WERI-Rb-1 (cell line): ENCODE measurements around the gene ENGASE.

Experiments
- DNase-seq: peaks from one replicate; pipeline ENCODE4 v3.0.0-alpha.2; 2020
- H3K27ac ChIP-seq: fragments of 250-450 bp; sonication (Bioruptor Pico); 2 replicates; pipeline ENCODE4 v1.5.1; 2020; ENCODE audit warnings: mild to moderate bottlenecking, moderate library complexity
- H3K27me3 ChIP-seq: fragments of 250-450 bp; sonication (Bioruptor Pico); 2 replicates; pipeline ENCODE4 v1.5.1; 2021; ENCODE audit warnings: mild to moderate bottlenecking, low read depth, moderate library complexity; ENCODE audit not compliant: insufficient read depth, severe bottlenecking
- H3K36me3 ChIP-seq: fragments of 250-450 bp; sonication (Bioruptor Pico); 2 replicates; pipeline ENCODE4 v1.5.1; 2020; ENCODE audit warnings: mild to moderate bottlenecking, moderate library complexity
- H3K4me3 ChIP-seq: 2 replicates; pipeline ENCODE4 v1.5.1; 2011; ENCODE audit warnings: low read depth, mild to moderate bottlenecking, control low read depth, low read length
- H3K9me3 ChIP-seq: fragments of 250-450 bp; sonication (Bioruptor Pico); 2 replicates; pipeline ENCODE4 v1.5.1; 2021; ENCODE audit warnings: mild to moderate bottlenecking, moderate library complexity; ENCODE audit not compliant: severe bottlenecking
- TF ChIP-seq, protein P1 (sequence below): IDR thresholded peaks from 2 replicates; pipeline ENCODE4 v1.5.1; 2011; ENCODE audit warnings: low read depth, mild to moderate bottlenecking, control low read depth, inconsistent platforms, low read length

Gene ENGASE

DNA sequence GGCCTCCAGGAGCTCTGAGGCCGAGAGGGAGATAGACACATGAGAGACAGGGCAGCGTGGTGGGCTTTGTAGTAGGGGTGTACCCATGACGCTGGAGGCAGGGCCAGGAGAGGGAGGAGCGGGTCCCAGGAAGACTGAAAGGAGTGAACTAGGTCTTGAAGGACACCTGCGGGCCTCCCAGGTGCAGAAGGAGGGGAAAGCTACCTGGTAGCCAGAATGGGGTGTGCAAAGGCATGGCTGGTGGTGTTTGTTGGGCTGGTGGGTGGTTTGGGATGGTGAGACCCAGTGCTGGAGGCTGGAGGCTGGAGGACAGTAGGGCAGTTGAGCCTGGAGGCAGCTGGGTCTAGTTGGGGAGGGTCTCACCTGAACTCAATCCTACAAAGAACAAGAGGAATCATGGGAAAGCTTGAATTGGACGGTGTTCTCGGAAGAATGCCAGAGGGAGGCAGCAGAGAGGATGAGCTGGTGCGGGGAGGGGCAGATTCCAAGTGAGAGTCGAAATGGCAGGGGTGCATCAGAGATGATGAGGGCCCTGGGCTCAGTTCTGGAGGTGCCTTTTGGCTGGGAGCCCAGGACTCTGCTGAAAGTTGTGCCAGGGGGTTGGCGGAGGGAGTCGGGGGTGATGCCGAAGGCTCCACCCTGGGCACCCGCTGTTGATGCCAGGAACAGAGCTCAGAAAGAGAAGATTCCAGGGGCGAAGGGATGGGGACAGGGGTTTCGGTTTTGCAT lies 29.5 kb upstream of the ENGASE start:
- H3K36me3 ChIP-seq, result no peaks in the 10 kb centered on the region
- TF ChIP-seq, protein P1, sequence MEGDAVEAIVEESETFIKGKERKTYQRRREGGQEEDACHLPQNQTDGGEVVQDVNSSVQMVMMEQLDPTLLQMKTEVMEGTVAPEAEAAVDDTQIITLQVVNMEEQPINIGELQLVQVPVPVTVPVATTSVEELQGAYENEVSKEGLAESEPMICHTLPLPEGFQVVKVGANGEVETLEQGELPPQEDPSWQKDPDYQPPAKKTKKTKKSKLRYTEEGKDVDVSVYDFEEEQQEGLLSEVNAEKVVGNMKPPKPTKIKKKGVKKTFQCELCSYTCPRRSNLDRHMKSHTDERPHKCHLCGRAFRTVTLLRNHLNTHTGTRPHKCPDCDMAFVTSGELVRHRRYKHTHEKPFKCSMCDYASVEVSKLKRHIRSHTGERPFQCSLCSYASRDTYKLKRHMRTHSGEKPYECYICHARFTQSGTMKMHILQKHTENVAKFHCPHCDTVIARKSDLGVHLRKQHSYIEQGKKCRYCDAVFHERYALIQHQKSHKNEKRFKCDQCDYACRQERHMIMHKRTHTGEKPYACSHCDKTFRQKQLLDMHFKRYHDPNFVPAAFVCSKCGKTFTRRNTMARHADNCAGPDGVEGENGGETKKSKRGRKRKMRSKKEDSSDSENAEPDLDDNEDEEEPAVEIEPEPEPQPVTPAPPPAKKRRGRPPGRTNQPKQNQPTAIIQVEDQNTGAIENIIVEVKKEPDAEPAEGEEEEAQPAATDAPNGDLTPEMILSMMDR, result no peak
- H3K4me3 ChIP-seq, result no peak overlapping the region
- no peak for DNase-seq
- H3K27ac ChIP-seq, result no peak overlapping the region
- no peaks in the 10 kb centered on the region for H3K27me3 ChIP-seq
- no peaks in the 10 kb centered on the region for H3K9me3 ChIP-seq

DNA sequence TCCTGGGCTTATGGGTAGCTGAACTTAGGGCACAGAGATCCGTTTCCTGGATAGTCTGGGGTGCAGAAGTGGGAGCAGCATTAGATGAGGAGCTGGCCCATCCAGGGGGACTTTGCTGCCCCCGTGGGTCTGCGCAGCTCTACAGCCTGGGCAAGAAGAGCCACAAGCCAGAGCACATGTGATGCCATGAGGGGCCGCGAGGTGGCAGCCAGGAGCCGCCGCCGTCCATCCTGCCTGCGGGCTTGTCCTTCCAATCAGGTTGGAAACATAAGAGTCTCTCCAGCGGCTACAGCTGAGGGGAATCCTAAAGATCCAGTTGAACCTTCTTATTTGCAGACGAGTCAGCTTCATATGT lies 28.8 kb upstream of the ENGASE start:
- H3K4me3 ChIP-seq, result no peak overlapping the region
- H3K27me3 ChIP-seq, result no peaks in the 10 kb centered on the region
- DNase-seq, result peak; percentile 87
- H3K27ac ChIP-seq, result no peak overlapping the region
- TF ChIP-seq, protein P1, result peak; percentile 99
- H3K36me3 ChIP-seq, result no peaks in the 10 kb centered on the region
- H3K9me3 ChIP-seq, result no peaks in the 10 kb centered on the region

DNA sequence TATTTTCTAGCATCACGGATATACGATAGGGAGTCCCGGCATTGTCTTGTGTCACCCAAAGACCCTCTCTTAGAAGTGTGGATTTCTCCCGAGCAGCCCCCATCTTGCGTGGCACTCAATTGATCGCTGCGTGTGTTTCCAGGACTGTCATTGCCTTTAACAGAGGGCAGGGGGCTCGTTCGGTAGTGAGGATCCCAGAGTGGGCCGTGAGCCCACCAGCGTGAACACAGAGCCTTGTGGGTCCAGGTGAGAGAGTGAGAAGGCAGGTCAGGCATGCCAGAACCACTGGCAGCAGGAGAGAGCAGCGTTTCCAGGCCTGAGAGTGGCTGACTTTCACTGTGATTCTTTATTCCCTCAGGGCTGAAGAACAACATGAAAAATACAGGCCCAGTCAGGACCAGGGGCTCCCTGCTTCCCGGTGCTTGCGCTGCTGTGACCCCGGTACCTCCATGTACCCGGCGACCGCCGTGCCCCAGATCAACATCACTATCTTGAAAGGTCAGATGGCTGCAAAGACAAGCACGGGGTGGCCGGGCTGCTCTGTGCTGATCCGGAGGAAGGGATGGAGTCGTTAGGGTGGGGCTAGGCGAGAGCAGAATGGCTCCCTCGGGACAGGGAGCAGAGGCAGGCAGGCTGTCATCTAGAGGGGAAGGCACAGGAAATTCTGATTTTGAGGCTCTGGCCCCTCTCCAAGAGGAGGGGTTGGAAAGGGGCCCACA lies 28.3 kb upstream of the ENGASE start:
- Histone ChIP-seq H3K9me3 (peaks cover 3% of the 10 kb centered on the region), H3K27me3 (no peaks in the 10 kb centered on the region), H3K36me3 (no peaks in the 10 kb centered on the region), H3K27ac (no peak overlapping the region), H3K4me3 (no peak overlapping the region)
- TF ChIP-seq, protein P1, result no peak
- no peak for DNase-seq

DNA sequence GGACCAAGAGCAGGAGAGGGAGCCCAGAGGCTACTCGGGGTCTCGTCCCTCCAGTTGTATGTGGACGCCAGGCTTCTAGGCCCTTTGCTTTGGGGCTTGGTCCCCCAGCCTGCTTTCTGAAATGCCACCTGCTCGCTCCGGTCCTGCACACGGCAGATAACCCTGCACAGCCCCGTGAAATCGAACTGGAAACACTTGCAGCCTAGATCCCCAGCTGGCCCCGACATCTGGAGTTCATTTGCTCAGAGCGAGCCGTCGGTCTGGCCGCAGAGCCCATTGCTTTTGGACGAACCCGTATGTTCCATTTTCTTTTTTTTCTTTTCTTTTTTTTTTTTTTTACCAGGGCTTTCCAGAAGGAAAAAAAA lies 27.7 kb upstream of the ENGASE start:
- peaks cover 3% of the 10 kb centered on the region for H3K9me3 ChIP-seq
- H3K36me3 ChIP-seq, result no peaks in the 10 kb centered on the region
- no peak overlapping the region for H3K4me3 ChIP-seq
- no peaks in the 10 kb centered on the region for H3K27me3 ChIP-seq
- H3K27ac ChIP-seq, result no peak overlapping the region
- TF ChIP-seq, protein P1, result no peak
- no peak for DNase-seq

DNA sequence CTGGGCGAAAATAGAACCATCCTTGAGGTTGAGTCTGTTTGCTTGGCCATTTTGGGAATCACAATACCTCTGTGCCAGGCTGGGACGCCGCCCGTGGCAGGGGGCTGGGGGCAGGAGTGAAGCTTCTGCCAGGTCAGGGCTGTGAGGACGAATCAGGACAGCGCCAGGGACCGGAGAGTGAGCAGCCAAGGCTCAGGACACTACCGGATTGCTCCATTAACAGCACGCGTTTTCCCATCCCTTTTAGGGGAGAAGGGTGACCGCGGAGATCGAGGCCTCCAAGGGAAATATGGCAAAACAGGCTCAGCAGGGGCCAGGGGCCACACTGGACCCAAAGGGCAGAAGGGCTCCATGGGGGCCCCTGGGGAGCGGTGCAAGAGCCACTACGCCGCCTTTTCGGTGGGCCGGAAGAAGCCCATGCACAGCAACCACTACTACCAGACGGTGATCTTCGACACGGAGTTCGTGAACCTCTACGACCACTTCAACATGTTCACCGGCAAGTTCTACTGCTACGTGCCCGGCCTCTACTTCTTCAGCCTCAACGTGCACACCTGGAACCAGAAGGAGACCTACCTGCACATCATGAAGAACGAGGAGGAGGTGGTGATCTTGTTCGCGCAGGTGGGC lies 27.2 kb upstream of the ENGASE start:
- Histone ChIP-seq H3K27ac (no peak overlapping the region), H3K9me3 (peaks cover 3% of the 10 kb centered on the region), H3K27me3 (no peaks in the 10 kb centered on the region), H3K4me3 (no peak overlapping the region), H3K36me3 (no peaks in the 10 kb centered on the region)
- no peak for DNase-seq
- TF ChIP-seq, protein P1, result no peak
